ENCODE measurements around the gene ANKRD65. TPM values are rescaled to one million over a fixed set of nuclear protein-coding genes. Genes with fewer than 3 reads are reported as not detected.

The ANKRD65 gene
- total and polyA plus RNA-seq, 3 experiments from 2014 or later, result not detected

DNA sequence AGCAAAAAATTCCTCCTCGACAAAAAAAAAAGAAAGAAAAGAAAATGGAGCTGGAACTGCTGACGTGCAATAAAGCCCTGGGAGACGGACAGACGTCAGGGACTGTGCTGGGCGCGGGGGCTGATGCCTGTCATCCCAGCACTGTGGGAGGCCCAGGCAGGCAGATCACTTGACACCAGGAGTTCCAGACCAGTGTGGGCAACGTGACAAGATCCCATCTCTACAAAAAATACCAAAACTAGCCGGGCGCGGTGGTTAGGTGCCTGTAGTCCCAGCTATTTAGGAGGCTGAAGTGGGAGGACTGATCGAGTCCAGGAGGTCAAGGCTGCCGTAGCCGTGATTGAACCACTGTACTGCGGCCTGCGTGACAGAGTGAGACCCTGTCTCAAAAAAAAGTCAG, 3.6 kb upstream of the ANKRD65 start:
- no peaks in the 10 kb centered on the region for H3K9me3 Mint-ChIP-seq
- H3K9me3 ChIP-seq (ENCODE audit: low read length), result no peaks in the 10 kb centered on the region
- ChIA-PET CTCF (no interaction called here), POLR2A (no interaction called here)
- H3K36me3 ChIP-seq (ENCODE audit: insufficient read depth, low read length), result no peaks in the 10 kb centered on the region
- no peaks in the 10 kb centered on the region for H3K27me3 ChIP-seq (ENCODE audit: insufficient read depth, low read length, poor library complexity, severe bottlenecking)
- no peak overlapping the region for H3K27ac Mint-ChIP-seq
- peaks cover 30 to 35% of the 10 kb centered on the region in 2 donors for H3K27me3 Mint-ChIP-seq
- peaks cover 3 to 13% (median 5%) of the 10 kb centered on the region in 3 donors for H3K4me1 Mint-ChIP-seq
- no peaks in the 10 kb centered on the region for H3K36me3 Mint-ChIP-seq
- H3K4me3 ChIP-seq (ENCODE audit: low read length), result no peak overlapping the region
- H3K4me3 Mint-ChIP-seq, result peak overlapping the region in 1 of 7 donors; percentile 60
- no peaks in the 10 kb centered on the region for H3K4me1 ChIP-seq (ENCODE audit: insufficient read depth, low read length)
- no peak for DNase-seq
- H3K27ac ChIP-seq (ENCODE audit: low read depth, low read length), result no peak overlapping the region

DNA sequence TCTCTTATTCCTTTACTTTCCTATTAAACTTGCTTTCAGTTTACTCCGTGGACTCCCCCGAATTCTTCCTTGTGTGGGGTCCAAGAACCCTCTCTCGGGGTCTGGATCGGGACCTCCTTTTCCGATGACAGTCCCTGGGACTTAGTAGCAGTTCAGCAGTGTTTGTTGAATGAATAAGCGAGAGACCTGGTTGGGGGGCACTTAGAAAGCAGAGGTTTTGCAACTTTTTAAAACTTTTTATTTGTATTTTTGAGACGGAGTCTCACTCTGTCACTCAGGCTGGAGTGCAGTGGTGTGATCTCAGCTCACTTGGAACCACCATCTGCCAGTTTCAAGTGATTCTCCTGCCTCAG, 2.1 kb upstream of the ANKRD65 start:
- Histone ChIP-seq H3K36me3 (ENCODE audit: insufficient read depth, low read length) (no peaks in the 10 kb centered on the region), H3K4me3 (ENCODE audit: low read length) (no peak overlapping the region), H3K9me3 (ENCODE audit: low read length) (no peaks in the 10 kb centered on the region), H3K4me1 (ENCODE audit: insufficient read depth, low read length) (no peaks in the 10 kb centered on the region), H3K27ac (ENCODE audit: low read depth, low read length) (no peak overlapping the region), H3K27me3 (ENCODE audit: insufficient read depth, low read length, poor library complexity, severe bottlenecking) (no peaks in the 10 kb centered on the region)
- ChIA-PET CTCF (no interaction called here), POLR2A (no interaction called here)
- H3K4me1 Mint-ChIP-seq, result peaks cover 0 to 10% (median under 1%) of the 10 kb centered on the region in 3 donors
- no peaks in the 10 kb centered on the region for H3K9me3 Mint-ChIP-seq
- no peaks in the 10 kb centered on the region for H3K36me3 Mint-ChIP-seq
- H3K27ac Mint-ChIP-seq, result no peak overlapping the region
- no peak overlapping the region for H3K4me3 Mint-ChIP-seq
- no peak for DNase-seq
- peaks cover 20 to 25% of the 10 kb centered on the region in 2 donors for H3K27me3 Mint-ChIP-seq

DNA sequence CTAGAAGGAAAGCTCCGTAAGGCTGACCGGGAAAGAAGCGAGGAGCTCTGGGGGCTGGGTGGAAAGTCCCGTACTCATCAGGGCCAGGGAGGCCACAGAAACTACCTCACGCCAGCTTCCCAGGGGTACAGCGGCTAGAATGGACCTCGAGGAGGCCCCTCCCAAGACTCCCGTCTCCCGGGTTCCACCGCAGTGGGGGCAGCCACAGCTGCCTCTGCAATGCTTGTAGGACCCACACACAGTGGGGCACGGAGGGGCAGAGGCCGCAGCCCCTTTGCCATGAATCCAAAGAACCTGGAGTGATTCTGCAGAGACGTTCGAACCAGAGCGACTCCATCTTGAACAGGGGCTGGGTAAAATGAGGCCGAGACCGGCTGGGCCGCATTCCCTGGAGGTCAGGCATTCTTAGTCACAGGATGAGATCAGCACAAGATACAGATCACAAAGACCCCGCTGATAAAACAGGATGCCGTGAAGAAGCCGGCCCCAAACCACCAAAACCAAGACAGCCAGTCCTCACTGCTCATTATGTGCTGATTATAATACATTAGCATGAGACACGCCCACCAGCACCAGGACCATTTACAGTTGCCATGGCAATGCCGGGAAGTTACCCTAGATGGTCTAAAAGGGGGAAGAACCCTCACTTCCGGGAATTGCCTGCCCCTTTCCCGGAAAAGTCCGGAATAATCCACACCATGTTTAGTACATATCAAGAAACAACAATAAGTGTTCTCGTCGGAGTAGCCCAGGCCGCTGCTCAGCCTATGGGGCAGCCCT, 1.6 kb upstream of the ANKRD65 start:
- H3K27me3 Mint-ChIP-seq, result peaks cover 19 to 25% of the 10 kb centered on the region in 2 donors
- DNase-seq, result no peak
- CTCF ChIA-PET, result no interaction called here
- H3K4me1 Mint-ChIP-seq, result peaks cover 0 to 10% (median 0%) of the 10 kb centered on the region in 3 donors
- H3K27me3 ChIP-seq (ENCODE audit: insufficient read depth, low read length, poor library complexity, severe bottlenecking), result no peaks in the 10 kb centered on the region
- no peak overlapping the region for H3K4me3 ChIP-seq (ENCODE audit: low read length)
- no peaks in the 10 kb centered on the region for H3K4me1 ChIP-seq (ENCODE audit: insufficient read depth, low read length)
- no peaks in the 10 kb centered on the region for H3K36me3 Mint-ChIP-seq
- H3K4me3 Mint-ChIP-seq, result no peak overlapping the region
- no peak overlapping the region for H3K27ac ChIP-seq (ENCODE audit: low read depth, low read length)
- no peaks in the 10 kb centered on the region for H3K36me3 ChIP-seq (ENCODE audit: insufficient read depth, low read length)
- H3K9me3 Mint-ChIP-seq, result no peaks in the 10 kb centered on the region
- POLR2A ChIA-PET, result no interaction called here
- H3K27ac Mint-ChIP-seq, result no peak overlapping the region
- H3K9me3 ChIP-seq (ENCODE audit: low read length), result no peaks in the 10 kb centered on the region

DNA sequence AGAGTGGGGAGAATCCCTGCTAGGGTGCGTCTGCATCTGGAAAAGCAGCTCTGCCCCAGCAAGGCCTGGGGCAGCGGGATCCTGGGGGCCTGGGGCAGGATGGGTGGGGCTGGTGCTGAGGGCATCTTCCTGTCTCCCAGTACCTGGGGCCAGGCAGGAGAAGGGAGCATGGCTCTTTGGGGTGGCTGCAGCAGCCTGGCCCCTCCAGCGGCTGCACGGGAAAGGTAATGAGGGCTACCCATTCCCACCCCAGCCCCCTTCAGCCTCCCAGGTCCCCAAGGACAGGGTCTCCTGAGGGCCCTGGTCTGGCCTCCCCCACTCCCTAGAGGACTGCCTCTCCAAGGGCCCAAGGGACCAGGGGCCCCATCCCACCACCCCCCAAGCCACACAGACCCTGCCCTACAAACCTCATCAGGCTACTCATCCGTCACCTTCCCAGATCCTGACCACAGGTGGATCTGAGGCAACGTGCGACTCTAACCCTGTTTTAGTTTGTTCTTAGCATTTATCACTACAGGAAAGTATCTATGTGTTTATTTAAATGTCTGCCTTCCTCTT, 910 bp upstream of the ANKRD65 start:
- no peaks in the 10 kb centered on the region for H3K9me3 ChIP-seq (ENCODE audit: low read length)
- ChIA-PET CTCF (no interaction called here), POLR2A (no interaction called here)
- no peak for DNase-seq
- H3K27me3 ChIP-seq (ENCODE audit: insufficient read depth, low read length, poor library complexity, severe bottlenecking), result no peaks in the 10 kb centered on the region
- H3K4me1 ChIP-seq (ENCODE audit: insufficient read depth, low read length), result no peaks in the 10 kb centered on the region
- Mint-ChIP-seq H3K36me3 (no peaks in the 10 kb centered on the region), H3K4me1 (peaks cover 0 to 10% (median 0%) of the 10 kb centered on the region in 3 donors), H3K4me3 (no peak overlapping the region), H3K27ac (no peak overlapping the region), H3K9me3 (no peaks in the 10 kb centered on the region), H3K27me3 (peaks cover 21 to 25% of the 10 kb centered on the region in 2 donors)
- no peak overlapping the region for H3K27ac ChIP-seq (ENCODE audit: low read depth, low read length)
- H3K36me3 ChIP-seq (ENCODE audit: insufficient read depth, low read length), result no peaks in the 10 kb centered on the region
- no peak overlapping the region for H3K4me3 ChIP-seq (ENCODE audit: low read length)

DNA sequence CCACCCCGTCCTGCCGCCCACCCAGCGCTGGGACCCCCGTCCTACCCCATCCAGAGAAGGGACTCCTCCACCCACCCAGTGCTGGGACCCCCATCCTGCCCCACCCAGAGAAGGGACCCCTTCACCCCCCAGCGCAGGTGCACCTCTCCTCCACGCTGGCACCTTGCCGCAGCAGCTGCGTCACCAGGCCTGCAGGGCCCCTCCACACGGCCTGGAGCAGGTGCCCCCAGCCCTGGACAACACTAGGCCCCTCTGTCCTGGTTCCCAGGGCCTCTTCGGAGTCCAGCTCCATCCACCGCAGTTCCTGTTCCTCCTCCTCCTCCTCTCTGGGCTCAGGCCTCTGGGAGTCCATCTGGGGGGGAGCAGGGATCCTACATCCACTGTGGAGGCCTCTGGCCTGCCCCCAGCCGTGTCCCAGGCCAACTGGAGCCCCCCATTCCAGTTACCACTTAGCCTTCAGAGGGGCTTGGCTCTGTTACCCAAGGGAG, 378 bp downstream of the ANKRD65 start:
- no peaks in the 10 kb centered on the region for H3K36me3 Mint-ChIP-seq
- no peaks in the 10 kb centered on the region for H3K27me3 ChIP-seq (ENCODE audit: insufficient read depth, low read length, poor library complexity, severe bottlenecking)
- H3K4me1 Mint-ChIP-seq, result peaks cover 0 to 6% (median 0%) of the 10 kb centered on the region in 3 donors
- peak in 1 of 5 donors; percentile 36 for DNase-seq
- no peaks in the 10 kb centered on the region for H3K4me1 ChIP-seq (ENCODE audit: insufficient read depth, low read length)
- no peak overlapping the region for H3K4me3 ChIP-seq (ENCODE audit: low read length)
- no peak overlapping the region for H3K27ac ChIP-seq (ENCODE audit: low read depth, low read length)
- ChIA-PET POLR2A (no interaction called here), CTCF (no interaction called here)
- H3K9me3 Mint-ChIP-seq, result no peaks in the 10 kb centered on the region
- H3K36me3 ChIP-seq (ENCODE audit: insufficient read depth, low read length), result no peaks in the 10 kb centered on the region
- no peaks in the 10 kb centered on the region for H3K9me3 ChIP-seq (ENCODE audit: low read length)
- peaks cover 21 to 22% of the 10 kb centered on the region in 2 donors for H3K27me3 Mint-ChIP-seq
- no peak overlapping the region for H3K27ac Mint-ChIP-seq
- H3K4me3 Mint-ChIP-seq, result no peak overlapping the region

DNA sequence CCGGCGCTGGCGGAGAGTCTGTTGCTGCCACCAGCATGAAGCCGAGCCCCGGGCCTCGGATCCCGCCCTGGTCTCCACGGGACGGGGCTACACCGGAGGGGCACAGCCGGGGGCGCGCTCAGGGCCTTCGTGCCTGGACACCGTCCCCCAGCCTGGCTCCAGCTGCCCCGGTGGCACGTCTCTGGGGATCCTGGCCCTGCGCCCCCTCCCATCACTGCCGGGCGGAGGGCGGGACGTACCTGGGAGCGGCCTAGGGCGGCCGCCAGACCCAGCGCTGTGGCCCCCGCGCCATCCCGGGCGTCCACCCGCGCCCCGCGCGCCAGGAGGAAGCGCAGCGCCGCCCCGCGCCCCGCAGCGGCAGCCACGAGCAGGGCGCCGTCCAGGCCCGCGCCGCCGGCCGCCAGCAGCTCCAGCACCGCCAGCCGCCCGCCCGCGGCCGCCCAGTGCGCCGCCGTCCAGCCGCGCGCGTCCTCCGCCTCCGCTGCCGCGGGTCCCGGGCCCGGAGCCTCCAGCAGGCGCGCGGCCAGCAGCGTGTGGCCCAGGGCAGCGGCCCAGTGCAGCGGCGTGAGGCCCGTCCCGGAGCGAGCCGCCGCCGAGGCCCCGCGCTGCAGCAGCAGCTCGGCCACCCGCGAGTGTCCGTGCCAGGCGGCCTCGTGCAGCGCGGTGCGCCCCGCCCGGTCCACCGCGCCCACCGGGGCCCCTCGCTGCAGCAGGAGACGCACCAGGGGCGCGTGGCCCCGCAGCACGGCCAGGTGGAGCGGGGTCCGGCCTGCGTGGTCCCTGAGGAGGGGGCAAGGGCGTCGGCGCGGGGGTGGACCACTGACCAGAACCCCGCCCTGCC, 1.0 kb downstream of the ANKRD65 start:
- Mint-ChIP-seq H3K27me3 (peaks cover 17 to 18% of the 10 kb centered on the region in 2 donors), H3K4me3 (no peak overlapping the region), H3K36me3 (no peaks in the 10 kb centered on the region), H3K4me1 (peaks cover 0 to 6% (median 0%) of the 10 kb centered on the region in 3 donors), H3K27ac (no peak overlapping the region), H3K9me3 (no peaks in the 10 kb centered on the region)
- Histone ChIP-seq H3K4me1 (ENCODE audit: insufficient read depth, low read length) (no peaks in the 10 kb centered on the region), H3K27me3 (ENCODE audit: insufficient read depth, low read length, poor library complexity, severe bottlenecking) (no peaks in the 10 kb centered on the region), H3K4me3 (ENCODE audit: low read length) (no peak overlapping the region), H3K9me3 (ENCODE audit: low read length) (no peaks in the 10 kb centered on the region), H3K36me3 (ENCODE audit: insufficient read depth, low read length) (no peaks in the 10 kb centered on the region), H3K27ac (ENCODE audit: low read depth, low read length) (no peak overlapping the region)
- ChIA-PET POLR2A (no interaction called here), CTCF (no interaction called here)
- peak in 1 of 5 donors; percentile 42 for DNase-seq

DNA sequence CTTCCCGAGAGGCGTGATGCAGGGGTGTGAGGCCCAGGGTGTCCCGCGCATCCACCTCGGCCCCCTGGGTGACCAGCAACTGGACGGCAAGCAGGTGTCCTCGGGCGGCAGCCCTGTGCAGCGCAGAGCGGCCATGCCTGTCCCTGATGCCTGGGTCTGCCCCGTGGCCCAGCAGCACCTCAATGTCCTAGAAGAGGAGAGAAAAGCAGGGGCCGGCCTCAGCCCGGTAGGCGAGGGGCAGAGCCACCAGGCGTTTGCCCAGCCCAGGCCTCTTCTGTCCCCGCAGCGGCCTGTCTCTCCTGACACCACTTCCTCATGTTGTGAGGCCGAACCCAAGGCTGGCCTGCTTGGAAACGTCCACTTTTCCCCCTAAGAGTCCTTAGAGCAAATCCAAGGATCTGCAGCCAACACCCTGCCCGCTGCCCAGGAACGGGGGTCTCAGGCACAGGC, 1.7 kb downstream of the ANKRD65 start:
- ChIA-PET POLR2A (no interaction called here), CTCF (no interaction called here)
- Mint-ChIP-seq H3K27me3 (peaks cover 13 to 17% of the 10 kb centered on the region in 2 donors), H3K9me3 (no peaks in the 10 kb centered on the region), H3K27ac (no peak overlapping the region), H3K36me3 (no peaks in the 10 kb centered on the region), H3K4me1 (peaks cover 0 to 6% (median 0%) of the 10 kb centered on the region in 3 donors), H3K4me3 (no peak overlapping the region)
- Histone ChIP-seq H3K4me3 (ENCODE audit: low read length) (no peak overlapping the region), H3K27me3 (ENCODE audit: insufficient read depth, low read length, poor library complexity, severe bottlenecking) (no peaks in the 10 kb centered on the region), H3K36me3 (ENCODE audit: insufficient read depth, low read length) (no peaks in the 10 kb centered on the region), H3K27ac (ENCODE audit: low read depth, low read length) (no peak overlapping the region), H3K9me3 (ENCODE audit: low read length) (no peaks in the 10 kb centered on the region), H3K4me1 (ENCODE audit: insufficient read depth, low read length) (no peaks in the 10 kb centered on the region)
- DNase-seq, result no peak
